Stimulated activated CD4-positive, alpha-beta T cell treated with anti-CD3 and anti-CD28 coated beads, TNF-alpha, amount 100 ng/mL, for 1 hour (primary cell): ENCODE data around the gene CINP.
"Not testable (repeated sequence)": the region's sequence is repeated elsewhere in the genome, so short reads cannot be mapped to it uniquely, and the experiment has no call there.

Experiments
- DNase-seq, 3 donors: peaks; one replicate each; pipeline ENCODE4 v3.0.0-alpha.2; 2020; ENCODE audit warnings: low read depth in 3 of 3, low spot score in 1 of 3

Gene CINP

DNA sequence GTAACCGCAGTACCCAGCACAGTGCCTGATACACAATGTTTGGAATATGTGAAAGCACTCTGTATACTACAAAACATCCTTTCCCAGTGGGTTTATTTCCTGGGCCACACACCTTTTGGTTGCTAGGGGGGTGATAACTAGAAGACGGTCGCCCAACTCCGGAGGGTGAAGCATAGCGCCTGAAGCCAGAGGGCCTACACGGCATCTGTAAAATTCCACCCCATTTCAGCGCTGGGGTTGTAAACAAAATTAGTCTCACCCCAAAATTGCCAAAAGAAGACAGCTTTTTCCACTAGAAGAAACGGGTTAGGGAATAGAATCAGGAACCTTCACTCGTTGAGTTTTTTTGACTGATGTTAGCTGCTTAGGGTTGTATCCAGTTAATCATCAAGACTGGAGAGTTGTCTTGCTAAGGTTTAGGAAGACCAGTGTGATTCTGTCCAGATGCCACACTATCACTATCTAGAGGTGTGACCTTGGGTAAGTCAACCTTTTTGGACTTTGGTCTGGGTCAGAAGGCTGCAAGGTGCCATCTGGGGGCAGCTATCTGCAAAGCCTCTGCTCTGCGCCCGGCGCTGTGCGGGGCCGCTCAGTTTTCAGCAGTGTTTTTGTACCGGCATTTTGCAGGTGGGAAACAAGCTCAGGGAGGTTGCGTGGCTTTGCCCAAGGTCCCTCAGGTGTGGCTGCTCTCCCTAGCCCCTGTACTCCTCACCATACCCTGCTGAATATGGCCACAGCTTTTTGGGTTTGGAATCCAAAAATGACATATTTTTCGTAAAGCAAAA is 41.8 kb downstream of the CINP start:
- no peak for DNase-seq

DNA sequence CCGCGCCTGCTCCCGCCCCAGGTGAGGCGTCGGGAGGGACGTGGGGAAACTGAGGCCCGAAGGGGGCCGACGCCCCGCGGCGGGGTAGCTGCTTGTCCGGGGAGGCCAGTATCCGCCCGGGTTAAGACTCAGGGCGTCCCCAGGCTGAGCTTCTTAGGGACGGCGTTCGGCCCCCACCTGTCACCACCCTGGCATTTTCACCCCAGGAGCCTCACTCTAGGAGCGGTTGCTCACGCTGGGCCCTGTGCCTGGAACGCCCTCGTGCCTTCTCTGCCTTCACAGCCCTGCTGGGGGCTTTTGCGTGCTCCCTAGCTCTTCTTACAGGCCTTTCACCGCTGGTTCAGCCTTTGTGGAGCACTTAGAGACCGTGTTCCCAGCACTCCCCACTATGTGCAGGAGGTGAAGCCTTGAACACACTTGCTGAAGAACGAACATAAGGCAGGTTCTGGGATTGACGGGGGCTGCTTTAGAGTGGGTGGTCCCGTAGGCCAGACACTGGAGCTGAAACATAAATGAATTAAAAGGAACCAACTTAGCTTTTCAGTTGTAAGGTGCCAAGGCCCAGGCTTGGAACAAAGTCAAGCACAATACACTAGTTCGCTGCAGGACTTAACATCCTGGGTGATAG is 42.5 kb downstream of the CINP start:
- DNase-seq = peak in 1 of 3 donors; percentile 26

DNA sequence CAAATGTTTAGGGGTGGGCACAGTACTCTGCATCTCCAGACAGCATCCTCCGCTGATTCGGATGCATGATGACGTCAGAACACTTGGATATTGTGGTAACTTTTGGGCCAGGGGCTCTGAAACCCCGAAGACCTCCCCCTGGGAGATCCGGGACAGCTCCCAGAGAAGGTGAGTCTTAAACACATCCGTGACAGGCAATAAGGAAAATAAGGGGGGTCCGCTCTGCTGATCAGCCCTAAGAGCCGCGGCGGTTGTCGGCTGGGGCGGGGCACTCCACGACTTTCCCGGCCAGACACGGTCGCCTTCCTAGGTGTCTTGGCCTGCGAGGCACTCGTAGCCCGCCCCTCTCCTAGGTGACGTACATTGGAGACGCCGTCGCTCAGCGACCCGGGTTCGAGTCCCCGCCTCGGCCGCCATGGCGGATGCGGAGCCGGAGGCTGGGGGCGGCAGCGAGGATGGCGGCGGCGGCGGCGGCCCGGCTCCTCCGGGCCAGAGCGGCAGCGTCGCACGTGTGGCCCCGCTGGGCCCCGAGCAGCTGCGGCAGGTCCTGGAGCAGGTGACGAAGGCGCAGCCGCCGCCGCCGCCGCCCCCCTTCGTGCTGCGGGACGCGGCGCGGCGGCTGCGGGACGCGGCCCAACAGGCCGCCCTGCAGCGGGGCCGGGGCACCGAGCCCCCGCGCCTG is 43.2 kb downstream of the CINP start, which contains the start of gene ZNF839:
Gene ZNF839 (plus strand): TSS at position 396 of the 682 bp plus-strand sequence. CDS start 20 bp downstream, at position 416.
- peak; percentile 78 to 96 (median 87) for DNase-seq

DNA sequence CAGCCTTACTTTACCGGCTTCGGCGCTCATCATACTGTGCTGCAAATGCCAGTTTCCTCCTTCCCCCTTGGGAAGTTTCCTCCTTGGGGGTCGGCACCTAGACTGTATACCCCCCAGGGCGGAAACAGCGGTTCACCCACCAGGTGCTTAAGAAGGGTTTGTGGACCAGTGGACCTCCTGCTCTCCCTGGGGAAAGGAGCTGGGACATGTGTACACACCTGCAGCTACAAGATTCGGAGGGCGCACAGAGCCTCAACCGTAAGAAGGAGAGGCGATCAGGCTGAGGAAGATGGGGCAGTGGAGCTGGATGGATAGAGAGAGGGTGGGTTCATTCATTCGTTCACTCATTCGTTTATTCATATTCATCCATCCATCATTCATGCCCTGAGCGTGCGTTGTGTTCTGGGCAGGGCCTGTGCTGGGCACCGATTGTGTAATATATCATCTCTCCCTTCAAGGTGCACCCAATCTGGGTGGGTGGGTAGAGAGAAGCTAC is 43.9 kb downstream of the CINP start:
- no peak for DNase-seq

DNA sequence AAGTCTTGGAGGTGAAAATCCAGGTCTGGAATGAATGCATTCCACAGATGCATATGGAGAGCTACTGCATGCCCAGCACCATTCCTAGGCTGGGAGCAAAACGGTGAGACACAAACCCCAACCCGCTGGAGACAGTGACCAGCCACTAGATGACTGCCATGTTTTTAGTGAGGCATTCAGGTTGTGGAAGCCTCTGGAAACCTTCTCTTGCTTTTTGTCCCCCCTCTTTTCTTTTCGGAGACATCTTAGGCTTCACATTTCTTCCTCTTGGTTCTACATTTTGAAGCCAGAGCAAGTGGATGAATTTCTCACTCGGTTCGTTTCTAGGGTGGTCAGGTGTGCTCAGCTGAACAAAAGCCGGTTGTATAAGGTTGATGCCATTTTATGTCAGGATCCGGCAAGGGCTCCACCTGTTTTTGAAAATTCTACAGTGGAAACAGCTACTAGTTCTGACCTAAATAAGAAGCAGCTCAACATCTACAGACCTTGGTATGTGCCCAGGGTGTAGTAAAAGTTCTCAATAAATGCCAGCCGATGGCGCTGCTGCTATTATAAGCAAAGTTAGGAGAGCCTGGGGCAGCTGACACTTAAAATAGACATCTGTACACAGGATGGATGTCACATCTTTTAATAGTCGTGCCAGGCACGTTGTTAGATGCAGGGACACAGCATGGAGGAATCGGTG is 45.0 kb downstream of the CINP start:
- DNase-seq = no peak

DNA sequence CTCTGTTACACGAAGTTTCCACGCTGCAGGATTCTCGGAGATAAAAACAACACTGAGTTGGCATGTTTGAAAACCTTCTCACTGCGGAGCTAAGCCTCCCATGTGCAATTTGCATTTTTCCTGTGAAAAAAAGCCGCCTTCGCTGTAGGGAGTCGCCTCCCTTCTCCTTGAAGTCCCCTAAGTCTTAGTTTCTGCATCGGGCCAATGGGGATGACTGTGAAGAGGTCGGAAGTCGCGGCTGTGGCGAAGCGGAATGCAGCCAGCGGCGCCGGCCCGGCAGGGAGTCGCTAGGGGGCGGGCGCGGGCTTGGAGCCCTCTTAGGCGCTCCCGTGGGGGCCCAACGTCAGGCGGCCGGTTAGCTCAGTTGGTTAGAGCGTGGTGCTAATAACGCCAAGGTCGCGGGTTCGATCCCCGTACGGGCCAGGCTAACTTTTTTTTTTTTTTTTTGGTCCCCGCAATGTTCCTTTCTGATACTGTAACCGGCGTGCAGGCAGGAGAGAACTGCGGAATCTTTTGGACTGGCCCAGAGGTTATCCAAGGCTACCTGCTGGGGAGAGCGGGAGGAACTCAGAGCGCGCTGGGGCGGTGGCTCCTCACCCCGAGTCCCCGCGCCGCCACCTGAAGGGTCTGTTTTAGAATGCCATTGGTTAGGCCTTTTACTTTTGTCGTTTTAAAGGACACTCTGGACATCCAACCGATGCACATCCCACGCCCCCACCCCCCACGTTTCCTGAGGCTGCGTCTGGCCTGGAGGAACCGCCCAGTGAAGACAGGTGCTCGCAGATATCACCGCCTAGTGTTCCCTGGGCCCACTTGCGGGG is 45.7 kb downstream of the CINP start:
- DNase-seq = peak; percentile 84 to 99 (median 97)

DNA sequence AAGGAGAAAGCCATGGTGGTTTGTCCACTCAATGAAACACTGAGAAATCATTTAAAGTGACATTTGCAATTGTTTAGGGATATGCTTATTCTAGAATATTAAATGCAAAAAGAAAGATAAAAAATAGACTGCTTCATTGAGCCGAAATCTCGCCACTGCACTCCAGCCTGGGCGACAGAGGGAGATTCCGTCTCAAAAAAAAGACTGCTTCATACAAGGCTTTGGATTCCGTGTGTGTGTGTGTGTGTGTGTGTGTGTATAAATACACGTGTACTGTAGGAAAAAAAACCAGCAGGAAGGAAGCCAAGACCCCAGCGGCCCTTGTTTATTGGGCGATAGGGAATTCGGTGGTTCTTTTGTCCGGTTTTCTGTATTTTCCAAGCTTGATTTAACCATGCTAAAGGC is 46.4 kb downstream of the CINP start:
- no peak for DNase-seq

DNA sequence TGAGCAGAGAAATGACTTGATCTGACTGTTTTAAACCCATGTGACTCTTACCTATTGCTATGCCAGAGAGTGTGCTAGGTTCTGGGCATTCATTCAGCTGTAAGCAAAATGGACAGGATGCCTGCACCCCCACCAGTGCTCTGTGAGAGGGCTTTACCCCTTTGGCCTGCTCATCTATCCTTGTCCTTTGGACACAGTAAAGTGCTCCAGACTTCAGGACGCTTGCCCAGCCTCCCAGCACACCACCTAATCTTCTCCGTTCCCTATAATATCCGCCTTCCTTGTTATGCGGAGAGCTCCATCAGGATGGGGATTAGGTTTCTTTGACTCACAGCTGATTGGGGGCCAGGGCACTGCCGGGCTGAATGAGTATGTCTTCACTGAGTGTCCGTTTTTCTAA is 47.6 kb downstream of the CINP start:
- no peak for DNase-seq

DNA sequence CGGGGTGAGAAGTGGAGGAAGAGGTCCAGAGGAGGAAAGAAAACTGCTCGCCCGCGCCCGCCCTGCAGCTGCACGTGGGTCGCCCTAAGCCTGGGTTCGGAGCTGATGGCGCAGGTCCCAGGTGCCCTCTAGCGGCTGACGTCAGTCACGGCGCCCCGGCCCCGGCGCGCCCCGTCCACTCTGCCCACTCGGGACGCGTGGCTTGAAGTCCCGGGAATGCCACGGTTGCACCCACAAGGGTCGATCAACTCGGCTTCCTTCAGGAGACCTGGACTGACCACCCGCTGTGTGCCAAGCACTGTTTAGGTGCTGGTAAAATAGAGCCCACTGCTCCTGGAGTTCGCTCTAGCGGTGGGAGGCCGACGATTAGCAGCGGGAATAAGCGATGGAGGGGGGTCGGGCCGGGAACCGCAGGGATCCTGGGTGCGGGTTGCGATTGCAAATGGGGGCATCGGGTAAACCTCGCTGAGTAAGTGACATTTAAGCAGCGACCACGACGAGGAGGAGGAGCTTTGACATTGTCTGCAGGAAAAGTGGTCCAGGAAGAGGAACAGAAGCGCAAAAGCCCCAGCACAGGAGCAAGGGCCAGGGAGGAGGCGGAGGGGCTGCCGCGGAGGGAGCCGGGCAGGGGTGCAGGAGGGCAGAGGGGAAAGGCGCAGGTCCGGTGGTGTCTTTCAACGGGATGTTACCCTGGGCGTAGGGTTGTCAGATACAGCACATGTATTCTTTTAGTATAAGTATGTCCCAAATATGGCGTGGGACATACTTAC is 48.3 kb downstream of the CINP start:
- peak; percentile 55 to 74 (median 59) for DNase-seq

DNA sequence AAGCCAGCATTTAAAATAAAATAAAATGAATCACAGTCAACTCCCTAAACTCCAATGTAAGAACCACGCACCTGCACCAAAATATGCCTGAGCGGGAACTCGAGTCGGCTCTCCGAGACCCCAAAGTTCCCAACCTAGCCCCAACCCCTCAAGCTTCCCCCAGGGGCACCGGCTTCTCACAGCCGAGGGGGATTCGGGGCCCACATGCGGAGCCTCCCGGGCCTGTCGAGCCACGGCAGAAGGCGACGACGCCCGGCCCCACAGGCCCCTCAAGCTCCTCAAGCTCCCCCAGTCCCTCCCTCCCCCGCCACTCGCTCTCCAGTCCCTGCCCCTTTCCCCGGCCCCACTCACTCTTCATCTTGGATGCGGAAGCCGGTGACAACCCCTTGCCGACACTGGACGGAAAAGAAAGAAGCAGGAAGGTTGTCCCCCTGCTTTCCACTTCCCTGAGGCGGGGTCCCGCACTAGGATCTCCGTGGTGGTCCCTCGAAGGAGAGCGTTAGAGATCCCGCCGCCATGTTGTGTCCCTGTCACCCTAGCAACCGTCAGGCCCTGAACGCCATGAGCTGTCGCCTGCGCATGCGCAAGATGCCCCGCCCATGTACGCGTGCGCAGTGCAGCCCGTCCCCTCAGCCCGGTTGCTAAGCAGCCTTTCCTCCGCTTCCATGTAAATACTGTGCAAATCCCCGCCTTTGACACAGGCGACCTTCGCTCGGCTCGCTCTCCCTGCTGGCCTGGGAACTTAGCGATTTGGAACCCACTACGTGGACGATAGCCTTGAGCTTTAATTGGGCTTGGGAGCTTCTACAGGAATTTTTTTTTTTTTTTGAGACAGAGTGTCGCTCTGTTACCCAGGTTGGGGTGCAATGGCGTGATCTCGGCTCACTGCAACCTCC is 57.8 kb downstream of the CINP start, which contains the start of gene MOK:
Gene MOK (minus strand): TSS at position 554 of the 896 bp plus-strand sequence. CDS start 196 bp downstream, at position 358.
- peak; percentile 91 to 97 (median 97) for DNase-seq

DNA sequence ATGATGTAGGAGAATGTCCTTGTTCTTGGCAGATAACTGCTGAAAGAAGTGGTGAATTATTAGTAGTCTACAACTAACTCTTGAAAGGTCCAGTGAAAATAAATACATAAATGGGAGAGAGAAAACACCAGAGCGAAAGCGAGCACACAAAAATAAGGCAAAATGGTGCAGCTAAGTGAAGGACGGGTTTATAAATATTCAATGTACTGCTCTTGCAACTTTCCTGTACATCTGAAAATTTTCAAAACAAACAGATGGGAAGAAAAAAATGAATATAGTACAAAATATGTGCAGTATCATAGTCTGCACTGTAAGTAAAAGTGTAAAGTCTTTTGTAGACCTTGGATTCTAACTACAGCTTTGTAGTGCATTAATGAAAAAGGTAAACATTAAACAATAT is 59.0 kb downstream of the CINP start:
- no peak for DNase-seq

DNA sequence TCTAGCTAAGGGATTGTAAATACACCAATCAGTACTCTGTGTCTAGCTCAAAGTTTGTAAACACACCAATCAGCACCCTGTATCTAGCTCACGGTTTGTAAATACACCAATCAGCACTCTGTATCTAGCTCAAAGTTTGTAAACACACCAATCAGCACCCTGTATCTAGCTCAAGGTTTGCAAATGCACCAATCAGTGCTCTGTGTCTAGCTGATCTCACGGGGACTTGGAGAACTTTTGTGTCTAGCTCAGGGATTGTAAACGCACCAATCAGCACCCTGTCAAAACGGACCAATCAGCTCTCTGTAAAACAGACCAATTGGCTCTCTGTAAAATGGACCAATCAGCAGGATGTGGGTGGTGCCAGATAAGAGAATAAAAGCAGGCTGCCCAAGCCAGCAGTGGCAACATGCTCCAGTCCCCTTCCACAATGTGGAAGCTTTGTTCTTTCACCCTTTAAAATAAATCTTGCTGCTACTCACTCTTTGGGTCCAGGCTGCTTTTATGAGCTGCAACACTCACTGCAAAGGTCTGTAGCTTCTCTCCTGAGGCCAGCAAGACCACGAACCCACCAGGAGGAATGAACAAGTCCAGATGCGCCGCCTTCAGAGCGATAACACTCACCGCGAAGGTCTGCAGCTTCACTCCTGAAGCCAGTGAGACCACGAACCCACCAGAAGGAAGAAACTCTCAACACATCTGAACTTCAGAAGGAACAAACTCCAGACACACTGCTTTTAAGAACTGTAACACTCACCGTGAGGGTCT is 64.2 kb downstream of the CINP start:
- DNase-seq = not testable (repeated sequence)
